OCI-LY7 (cell line): ENCODE results near the gene IGF2BP2. TPM values are rescaled to one million over a fixed set of nuclear protein-coding genes. Genes with fewer than 3 reads are reported as not detected.

Experiments
- BruUV-seq: library from RNA; stranded (reverse); fragments of 400-500 nt; replicated peaks from 2 replicates; lab custom pipeline; 2021; lab: Mats Ljungman, UMichigan
- CTCF ChIA-PET: fragments of 300-600 bp; sonication (Branson Sonifier 250); formaldehyde crosslinking; loops from one replicate; lab custom pipeline; 2022; ENCODE audit warnings: antibody characterized with exemption; ENCODE audit not compliant: unreplicated experiment; lab: Charles Lee
- POLR2A ChIA-PET: fragments of 300-600 bp; sonication (Branson Sonifier 250); formaldehyde crosslinking; loops from one replicate; lab custom pipeline; 2022; ENCODE audit warnings: antibody characterized with exemption; lab: Charles Lee
- DNase-seq: peaks from one replicate; pipeline ENCODE4 v3.0.0-alpha.2; 2015; ENCODE audit warnings: low spot score
- H2AFZ ChIP-seq: fragments of 200-600 bp; sonication (generic), shearing (Covaris generic); 2 replicates; pipeline ENCODE4 v1.6.1; 2014; ENCODE audit warnings: mild to moderate bottlenecking, antibody characterized with exemption, low read length, moderate library complexity
- H3K27ac ChIP-seq: fragments of 200-600 bp; sonication (generic); 2 replicates; pipeline ENCODE4 v1.5.1; 2014; ENCODE audit warnings: mixed run types, low read depth, mild to moderate bottlenecking, moderate library complexity, low read length, inconsistent platforms; ENCODE audit not compliant: poor library complexity, severe bottlenecking
- H3K36me3 ChIP-seq: fragments of 200-600 bp; sonication (generic); 2 replicates; pipeline ENCODE4 v1.6.1; 2014; ENCODE audit warnings: mild to moderate bottlenecking, antibody characterized with exemption, low read length, moderate library complexity, mixed read lengths; ENCODE audit not compliant: insufficient read depth
- H3K4me1 ChIP-seq: fragments of 200-600 bp; sonication (generic); 2 replicates; pipeline ENCODE4 v1.5.1; 2014; ENCODE audit warnings: mild to moderate bottlenecking, low read length; ENCODE audit not compliant: insufficient read depth, poor library complexity, severe bottlenecking
- H3K4me2 ChIP-seq: fragments of 200-600 bp; sonication (generic); 2 replicates; pipeline ENCODE4 v1.6.1; 2014; ENCODE audit warnings: mild to moderate bottlenecking, low read length
- H3K4me3 ChIP-seq: fragments of 200-600 bp; sonication (generic); 2 replicates; pipeline ENCODE4 v1.5.1; 2014; ENCODE audit warnings: mild to moderate bottlenecking, low read depth, low read length; ENCODE audit not compliant: poor library complexity, severe bottlenecking
- H3K79me2 ChIP-seq: fragments of 200-600 bp; sonication (generic); 2 replicates; pipeline ENCODE4 v1.6.1; 2016; ENCODE audit warnings: low read depth, mild to moderate bottlenecking, low read length, moderate library complexity, mixed read lengths; ENCODE audit not compliant: insufficient read depth
- H3K9me2 ChIP-seq: fragments of 200-600 bp; sonication (generic); 2 replicates; pipeline ENCODE4 v1.6.1; 2016; ENCODE audit warnings: mild to moderate bottlenecking, low read length, mixed read lengths; ENCODE audit not compliant: insufficient read depth
- H3K9me3 ChIP-seq: fragments of 200-600 bp; sonication (generic); 2 replicates; pipeline ENCODE4 v1.6.1; 2014; ENCODE audit warnings: mild to moderate bottlenecking, mixed run types, low read length, mixed read lengths
- H4K20me1 ChIP-seq: fragments of 200-600 bp; sonication (generic); 2 replicates; pipeline ENCODE4 v1.6.1; 2014; ENCODE audit warnings: mild to moderate bottlenecking, antibody characterized with exemption, low read length, moderate library complexity, mixed read lengths; ENCODE audit not compliant: insufficient read depth
- CTCF ChIP-seq: fragments of 200-600 bp; sonication (generic); conservative IDR thresholded peaks from 2 replicates; pipeline ENCODE4 v1.5.1; 2014; ENCODE audit warnings: mild to moderate bottlenecking, antibody characterized with exemption, low read length, moderate library complexity, mixed read lengths
- EZH2phosphoT487 ChIP-seq: fragments of 200-600 bp; sonication (generic); IDR thresholded peaks from 2 replicates; pipeline ENCODE4 v1.6.1; 2018; ENCODE audit warnings: low read depth, borderline replicate concordance, mild to moderate bottlenecking, mixed run types, antibody characterized with exemption, low read length, moderate library complexity, mixed read lengths
- intact Hi-C: fragments of 100-400 bp; cut with micrococcal nuclease; formaldehyde crosslinking; loops from one replicate; pipeline ENCODE4 v1.10.0; 2022; ENCODE audit not compliant: unreplicated experiment
- total RNA-seq, 2 experiments: library from RNA; depleted of rRNA in 1 of 2; stranded (reverse); fragments of >200 nt in 1 of 2; shearing (Covaris generic) in 1 of 2; gene quantifications; 2 replicates each; pipeline ENCODE4 v1.2.3, GENCODE V29; 2014 to 2022

The IGF2BP2 gene
- total RNA-seq, 2 experiments from 2014 or later, result not detected

DNA sequence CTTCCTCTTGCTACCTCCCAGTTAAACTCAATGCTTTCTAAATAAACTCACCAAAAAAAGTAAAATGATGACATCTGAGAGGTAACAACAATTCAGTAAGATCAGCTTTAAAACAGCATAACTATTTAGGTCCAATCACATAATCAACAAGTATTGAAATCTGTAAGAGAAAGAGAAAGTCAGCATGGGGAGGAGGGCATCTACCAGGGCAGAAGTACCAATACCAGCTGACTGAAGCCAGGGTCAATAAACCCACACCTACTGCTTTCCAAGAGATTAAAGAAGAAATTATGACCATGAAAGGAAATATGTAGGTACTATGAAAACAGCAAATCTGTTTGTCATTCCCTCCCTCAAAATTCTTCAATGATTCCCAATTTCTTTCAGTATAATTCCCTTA lies 42.2 kb upstream of the IGF2BP2 start:
- Histone ChIP-seq H3K36me3 (no peaks in the 10 kb centered on the region), H3K27ac (no peak overlapping the region), H3K79me2 (no peaks in the 10 kb centered on the region), H3K4me1 (no peaks in the 10 kb centered on the region), H4K20me1 (no peaks in the 10 kb centered on the region), H3K9me2 (no peaks in the 10 kb centered on the region), H3K9me3 (no peaks in the 10 kb centered on the region), H2AFZ (no peak overlapping the region), H3K4me2 (no peak overlapping the region), H3K4me3 (no peak overlapping the region)
- BruUV-seq, result no TSS peak
- intact Hi-C loops, result no loop called here
- TF ChIP-seq CTCF (no peak), EZH2phosphoT487 (no peak)
- POLR2A ChIA-PET, result no interaction called here
- DNase-seq, result no peak
- CTCF ChIA-PET, result no interaction called here

DNA sequence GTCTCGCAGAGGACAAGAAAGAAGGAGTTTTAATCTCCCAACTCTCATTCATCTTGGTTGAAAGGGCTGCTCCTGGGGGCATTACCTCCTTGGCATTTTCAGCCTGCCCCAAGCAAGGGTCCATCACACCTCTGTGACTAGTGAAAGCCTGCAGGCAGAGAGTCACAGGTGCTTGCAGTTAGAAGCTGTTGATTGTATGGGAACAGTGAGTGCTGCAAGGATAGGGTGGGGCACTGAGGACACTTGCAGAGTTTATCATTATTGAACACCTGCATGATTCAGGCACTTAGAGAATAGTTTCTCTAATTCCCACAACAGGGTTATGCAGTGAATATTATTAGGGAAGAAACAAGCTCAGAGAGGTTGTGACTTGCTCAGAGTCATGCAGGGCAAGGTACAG lies 41.7 kb upstream of the IGF2BP2 start:
- ChIA-PET CTCF (no interaction called here), POLR2A (no interaction called here)
- intact Hi-C loops, result no loop called here
- no peak for DNase-seq
- H3K4me1 ChIP-seq, result no peaks in the 10 kb centered on the region
- H3K9me2 ChIP-seq, result no peaks in the 10 kb centered on the region
- no peaks in the 10 kb centered on the region for H3K79me2 ChIP-seq
- no peak overlapping the region for H3K4me2 ChIP-seq
- no peak overlapping the region for H3K4me3 ChIP-seq
- H2AFZ ChIP-seq, result no peak overlapping the region
- H4K20me1 ChIP-seq, result no peaks in the 10 kb centered on the region
- no peaks in the 10 kb centered on the region for H3K9me3 ChIP-seq
- no peaks in the 10 kb centered on the region for H3K36me3 ChIP-seq
- no peak for TF ChIP-seq EZH2phosphoT487
- TF ChIP-seq CTCF, result no peak
- no TSS peak for BruUV-seq
- H3K27ac ChIP-seq, result no peak overlapping the region

GRCh38 chr3:185865247-185865646 lies 40.4 kb upstream of the IGF2BP2 start:
- CTCF ChIA-PET, result interaction anchor here (0.8 kb wide), 1 partner anchor 78 kb away, joined by 3 read pairs; no protein-coding TSS in a partner anchor
- TF ChIP-seq CTCF (no peak), EZH2phosphoT487 (no peak)
- no peak for DNase-seq
- Histone ChIP-seq H3K36me3 (no peaks in the 10 kb centered on the region), H3K79me2 (no peaks in the 10 kb centered on the region), H3K27ac (no peak overlapping the region), H4K20me1 (no peaks in the 10 kb centered on the region), H3K4me3 (no peak overlapping the region), H3K4me1 (no peaks in the 10 kb centered on the region), H3K9me2 (no peaks in the 10 kb centered on the region), H3K4me2 (no peak overlapping the region), H2AFZ (no peak overlapping the region), H3K9me3 (no peaks in the 10 kb centered on the region)
- POLR2A ChIA-PET, result interaction anchor here (0.7 kb wide), 1 partner anchor 9 kb away, joined by 3 read pairs; no protein-coding TSS in a partner anchor
- no TSS peak for BruUV-seq
- intact Hi-C loops, result no loop called here
